ENCODE measurements around the gene SOX11.

Gene SOX11

DNA sequence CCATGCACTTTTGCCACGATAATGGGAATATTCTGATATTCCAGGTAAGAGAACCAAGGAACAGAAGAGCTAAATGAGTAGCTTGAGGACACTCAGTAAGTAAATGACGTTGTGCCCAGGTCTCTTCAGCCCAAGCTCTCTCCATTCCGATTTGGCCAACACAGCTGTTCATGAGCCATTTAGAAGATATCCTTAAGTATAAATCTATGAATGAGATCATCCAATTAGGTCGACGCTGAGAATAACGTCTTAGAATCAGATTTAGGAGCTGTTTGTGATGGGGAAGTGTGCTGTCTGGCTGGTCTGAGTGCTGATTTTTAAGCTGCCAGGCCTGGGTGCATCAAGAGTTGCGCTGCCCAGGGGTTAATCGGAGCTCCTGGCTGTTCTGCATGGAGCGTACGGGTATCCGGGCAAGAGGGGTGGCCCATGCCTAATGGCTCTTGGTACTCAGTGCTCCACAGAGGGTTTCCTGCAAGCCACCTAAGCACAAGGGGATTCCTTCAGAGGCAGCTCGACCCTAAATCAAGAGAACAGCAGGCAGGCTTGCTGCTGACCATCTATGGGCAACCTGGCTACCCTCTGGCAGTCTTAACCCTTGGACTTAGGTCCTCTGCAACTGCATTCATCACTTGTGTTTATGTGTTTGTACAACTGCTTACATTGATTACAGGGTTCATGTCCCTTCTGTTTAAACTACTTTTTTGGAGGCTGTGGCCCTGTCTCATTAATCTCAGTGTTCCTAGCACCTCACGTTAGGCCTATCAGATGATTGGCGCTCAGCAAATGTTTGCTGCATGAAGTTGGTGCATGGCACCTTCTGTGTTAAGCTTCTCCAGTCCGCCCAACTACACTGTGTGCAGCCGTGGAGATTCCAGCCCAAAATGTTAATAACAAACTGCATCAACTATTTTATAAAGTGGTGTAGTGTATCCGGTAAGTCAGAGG, 31.9 kb downstream of the SOX11 start:
- TF ChIP-seq, protein P1, sequence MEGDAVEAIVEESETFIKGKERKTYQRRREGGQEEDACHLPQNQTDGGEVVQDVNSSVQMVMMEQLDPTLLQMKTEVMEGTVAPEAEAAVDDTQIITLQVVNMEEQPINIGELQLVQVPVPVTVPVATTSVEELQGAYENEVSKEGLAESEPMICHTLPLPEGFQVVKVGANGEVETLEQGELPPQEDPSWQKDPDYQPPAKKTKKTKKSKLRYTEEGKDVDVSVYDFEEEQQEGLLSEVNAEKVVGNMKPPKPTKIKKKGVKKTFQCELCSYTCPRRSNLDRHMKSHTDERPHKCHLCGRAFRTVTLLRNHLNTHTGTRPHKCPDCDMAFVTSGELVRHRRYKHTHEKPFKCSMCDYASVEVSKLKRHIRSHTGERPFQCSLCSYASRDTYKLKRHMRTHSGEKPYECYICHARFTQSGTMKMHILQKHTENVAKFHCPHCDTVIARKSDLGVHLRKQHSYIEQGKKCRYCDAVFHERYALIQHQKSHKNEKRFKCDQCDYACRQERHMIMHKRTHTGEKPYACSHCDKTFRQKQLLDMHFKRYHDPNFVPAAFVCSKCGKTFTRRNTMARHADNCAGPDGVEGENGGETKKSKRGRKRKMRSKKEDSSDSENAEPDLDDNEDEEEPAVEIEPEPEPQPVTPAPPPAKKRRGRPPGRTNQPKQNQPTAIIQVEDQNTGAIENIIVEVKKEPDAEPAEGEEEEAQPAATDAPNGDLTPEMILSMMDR (conservative IDR thresholded peaks at IDR 0.05; ENCODE audit: low read length), result no peak
- H3K4me3 ChIP-seq (ENCODE audit: low read length), result no peak overlapping the region
- no peak for DNase-seq (ENCODE audit: low read depth)

DNA sequence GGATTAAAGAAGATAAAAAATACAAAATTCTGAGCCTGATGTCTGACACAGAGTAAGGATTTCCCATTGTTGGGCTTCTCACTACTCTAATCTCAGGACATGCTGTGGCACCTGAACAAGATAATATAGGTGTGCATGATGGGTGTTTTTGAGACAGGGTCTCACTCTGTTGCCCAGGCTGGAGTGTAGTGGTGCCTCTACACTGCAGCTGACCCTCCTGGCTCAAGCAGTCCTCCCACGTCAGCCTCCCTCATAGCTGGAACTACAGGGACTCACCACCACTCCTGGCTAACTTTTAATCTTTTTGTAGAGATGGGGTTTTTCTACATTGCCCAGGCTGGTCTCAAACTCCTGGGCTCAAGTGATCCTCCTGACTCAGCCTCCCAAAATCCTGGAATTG, 32.9 kb downstream of the SOX11 start:
- TF ChIP-seq, protein P1 (conservative IDR thresholded peaks at IDR 0.05; ENCODE audit: low read length), result no peak

DNA sequence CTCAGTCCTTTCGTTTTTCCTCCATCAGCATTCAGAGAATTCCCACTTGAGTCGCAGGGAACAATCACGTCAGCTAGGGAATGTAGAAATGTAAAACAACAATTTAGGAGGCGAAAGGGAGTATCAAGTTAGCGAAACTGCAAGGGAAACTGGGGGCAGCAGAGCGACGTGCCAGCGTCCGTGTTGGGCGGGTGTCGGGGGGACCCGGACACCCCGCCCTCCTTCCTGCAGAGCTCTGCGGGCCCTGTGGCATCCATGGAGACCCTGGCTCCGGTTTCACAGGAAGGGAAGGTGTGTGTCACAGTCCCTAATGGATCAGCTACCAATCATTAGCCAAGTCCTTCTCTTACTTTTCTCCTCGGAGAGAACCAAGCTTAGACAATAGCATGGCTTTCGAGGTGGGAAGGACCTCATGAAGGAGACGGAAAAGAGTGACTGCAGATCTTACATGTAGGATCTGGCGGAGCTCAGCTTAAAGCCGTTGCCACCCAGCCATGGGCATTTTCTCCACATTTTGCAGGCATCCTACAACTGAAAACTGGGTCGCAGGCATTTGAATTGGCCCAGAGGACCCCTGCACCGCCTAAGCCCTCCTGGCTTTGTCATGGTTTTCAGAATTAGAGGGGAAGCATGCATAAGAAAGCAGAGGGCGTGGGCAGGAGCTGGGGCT, 33.7 kb downstream of the SOX11 start:
- peak overlapping the region; percentile 16; the same call in 1 of the 2 replicates for H3K4me3 ChIP-seq (ENCODE audit: low read length)
- TF ChIP-seq, protein P1 (conservative IDR thresholded peaks at IDR 0.05; ENCODE audit: low read length), result no peak

More for the DNA sequence above, 32.9 kb downstream of the SOX11 start:
- no peak for DNase-seq (ENCODE audit: low read depth)
- no peak overlapping the region for H3K4me3 ChIP-seq (ENCODE audit: low read length)

DNA sequence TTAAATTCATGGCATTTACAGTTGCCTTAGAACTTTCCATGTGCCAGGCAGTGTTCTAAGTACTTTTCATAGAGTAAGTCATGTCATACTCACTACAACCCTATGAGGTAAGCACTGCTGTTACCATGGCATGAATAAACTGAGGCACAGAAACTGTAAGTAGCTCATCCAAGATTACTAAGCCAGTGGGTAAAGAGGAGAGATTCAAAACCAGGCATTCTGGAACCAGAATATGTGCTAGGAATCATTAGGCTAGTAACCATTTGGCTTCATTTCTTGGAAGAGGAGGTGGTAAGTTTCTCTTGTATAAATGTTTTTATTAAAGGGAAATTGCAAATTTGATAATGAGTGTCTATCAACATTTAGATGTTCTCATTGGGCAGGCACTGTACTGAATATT, 35.1 kb downstream of the SOX11 start:
- no peak overlapping the region for H3K4me3 ChIP-seq (ENCODE audit: low read length)

More for the DNA sequence above, 33.7 kb downstream of the SOX11 start:
- DNase-seq (ENCODE audit: low read depth), result no peak

DNA sequence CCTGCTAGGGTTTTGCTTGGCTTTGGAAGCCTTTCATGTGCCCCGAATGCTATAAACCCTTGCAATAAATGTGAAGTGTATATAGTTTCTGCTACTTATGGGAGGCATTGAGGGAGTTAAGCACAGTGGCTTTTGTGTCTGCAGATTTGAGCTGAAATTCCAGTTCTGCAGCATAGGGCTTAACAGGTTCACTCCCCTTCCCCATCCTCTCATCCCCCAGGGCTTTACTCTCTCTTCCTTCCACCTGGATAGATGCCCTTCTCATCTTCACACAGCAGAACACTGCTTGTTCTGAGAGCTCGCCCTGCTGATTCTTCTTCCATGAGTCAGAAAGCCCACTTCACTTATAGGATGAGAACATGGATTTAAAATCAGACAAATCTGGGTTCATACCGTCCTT, 37.2 kb downstream of the SOX11 start:
- no peak overlapping the region for H3K4me3 ChIP-seq (ENCODE audit: low read length)
- no peak for DNase-seq (ENCODE audit: low read depth)
- TF ChIP-seq, protein P1 (conservative IDR thresholded peaks at IDR 0.05; ENCODE audit: low read length), result no peak

More for the DNA sequence above, 35.1 kb downstream of the SOX11 start:
- no peak for DNase-seq (ENCODE audit: low read depth)
- TF ChIP-seq, protein P1 (conservative IDR thresholded peaks at IDR 0.05; ENCODE audit: low read length), result no peak

DNA sequence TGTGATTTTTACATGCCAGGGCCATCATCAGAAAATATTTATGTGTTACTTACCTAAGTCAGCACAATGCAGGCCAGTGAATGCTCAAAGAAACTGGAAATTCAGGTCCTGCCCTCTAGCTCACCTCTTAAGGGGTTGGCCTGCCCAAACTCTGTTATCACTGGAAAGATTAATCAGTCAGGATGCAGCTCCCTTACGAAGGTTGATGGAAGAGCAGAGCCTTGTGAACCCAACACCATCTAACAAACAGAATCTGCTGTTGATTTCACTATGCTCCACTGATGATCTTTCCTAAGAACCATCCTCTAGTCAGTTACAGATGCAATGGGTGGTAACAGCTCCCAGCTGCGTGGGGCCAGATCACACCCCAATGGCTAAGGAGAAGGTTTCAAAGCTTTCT, 38.2 kb downstream of the SOX11 start:
- H3K4me3 ChIP-seq (ENCODE audit: low read length), result no peak overlapping the region
- no peak for DNase-seq (ENCODE audit: low read depth)
- TF ChIP-seq, protein P1 (conservative IDR thresholded peaks at IDR 0.05; ENCODE audit: low read length), result no peak
